ENCODE measurements around the gene ZNF230. TPM values are rescaled to one million over a fixed set of nuclear protein-coding genes. Genes with fewer than 3 reads are reported as not detected.

ZNF230 gene
- total RNA-seq, 2 donors from 2014 or later = 7.3 to 7.9 TPM

DNA sequence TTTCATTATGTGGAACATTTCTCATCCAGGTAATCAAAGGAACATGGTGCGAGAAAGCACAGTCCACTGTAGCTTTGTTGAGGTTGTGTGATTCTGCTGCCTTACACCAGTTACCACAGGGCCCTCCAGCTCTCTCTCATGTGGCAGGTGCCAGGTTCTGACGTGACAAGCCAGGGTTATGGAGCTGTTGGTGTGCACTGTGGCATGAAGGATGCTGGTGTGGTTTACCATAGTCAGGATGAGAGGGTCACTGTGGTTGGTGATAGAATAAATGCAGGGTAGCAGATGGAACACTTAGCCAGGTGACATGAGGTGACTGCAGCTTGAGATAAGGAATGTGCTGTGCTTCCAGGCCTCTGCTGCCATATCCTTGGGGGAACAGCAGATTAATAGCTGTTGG lies 56.5 kb downstream of the ZNF230 start:
- no peak overlapping the region for H3K4me3 ChIP-seq
- H3K27ac ChIP-seq = no peak overlapping the region
- no peak for ATAC-seq (ENCODE audit: insufficient number of reproducible peaks, low FRiP score, low read depth)
- peaks cover 3% of the 10 kb centered on the region for H3K9me3 ChIP-seq
- TF ChIP-seq, protein P1, sequence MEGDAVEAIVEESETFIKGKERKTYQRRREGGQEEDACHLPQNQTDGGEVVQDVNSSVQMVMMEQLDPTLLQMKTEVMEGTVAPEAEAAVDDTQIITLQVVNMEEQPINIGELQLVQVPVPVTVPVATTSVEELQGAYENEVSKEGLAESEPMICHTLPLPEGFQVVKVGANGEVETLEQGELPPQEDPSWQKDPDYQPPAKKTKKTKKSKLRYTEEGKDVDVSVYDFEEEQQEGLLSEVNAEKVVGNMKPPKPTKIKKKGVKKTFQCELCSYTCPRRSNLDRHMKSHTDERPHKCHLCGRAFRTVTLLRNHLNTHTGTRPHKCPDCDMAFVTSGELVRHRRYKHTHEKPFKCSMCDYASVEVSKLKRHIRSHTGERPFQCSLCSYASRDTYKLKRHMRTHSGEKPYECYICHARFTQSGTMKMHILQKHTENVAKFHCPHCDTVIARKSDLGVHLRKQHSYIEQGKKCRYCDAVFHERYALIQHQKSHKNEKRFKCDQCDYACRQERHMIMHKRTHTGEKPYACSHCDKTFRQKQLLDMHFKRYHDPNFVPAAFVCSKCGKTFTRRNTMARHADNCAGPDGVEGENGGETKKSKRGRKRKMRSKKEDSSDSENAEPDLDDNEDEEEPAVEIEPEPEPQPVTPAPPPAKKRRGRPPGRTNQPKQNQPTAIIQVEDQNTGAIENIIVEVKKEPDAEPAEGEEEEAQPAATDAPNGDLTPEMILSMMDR (IDR thresholded peaks at IDR 0.05) = no peak
- DNase-seq (ENCODE audit: low spot score) = no peak
- H3K36me3 ChIP-seq = peaks cover 70% of the 10 kb centered on the region
- H3K27me3 ChIP-seq (replicated peaks; ENCODE audit: insufficient read depth) = no peaks in the 10 kb centered on the region
- no peaks in the 10 kb centered on the region for H3K4me1 ChIP-seq (ENCODE audit: control insufficient read depth in 1 of 2, low read depth in 2 of 2)

DNA sequence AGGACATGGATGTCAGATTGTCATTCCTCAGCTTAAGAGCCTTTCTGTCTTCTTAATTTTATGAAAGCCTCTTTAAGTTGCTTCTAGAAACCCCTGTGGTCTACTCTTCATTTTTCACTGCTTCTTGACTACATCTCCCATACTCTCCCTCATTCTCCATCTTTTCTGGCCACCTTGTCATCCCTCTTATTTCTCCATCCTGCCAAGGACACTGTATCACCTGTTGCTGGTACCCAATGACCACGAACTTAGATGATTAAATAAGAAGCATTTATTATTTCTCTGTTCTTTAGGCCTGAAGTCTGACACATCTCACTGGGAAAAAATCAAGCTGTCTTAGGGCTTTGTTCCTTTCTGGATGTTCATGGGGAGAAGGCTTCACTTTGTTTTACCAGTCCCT lies 58.3 kb downstream of the ZNF230 start:
- ATAC-seq (ENCODE audit: insufficient number of reproducible peaks, low FRiP score, low read depth) (no peak), DNase-seq (ENCODE audit: low spot score) (no peak)
- Histone ChIP-seq H3K4me3 (no peak overlapping the region), H3K27me3 (replicated peaks; ENCODE audit: insufficient read depth) (no peaks in the 10 kb centered on the region), H3K4me1 (ENCODE audit: control insufficient read depth in 1 of 2, low read depth in 2 of 2) (no peaks in the 10 kb centered on the region), H3K36me3 (peaks cover 72% of the 10 kb centered on the region), H3K27ac (no peak overlapping the region), H3K9me3 (peaks cover 9% of the 10 kb centered on the region)
- TF ChIP-seq, protein P1 (IDR thresholded peaks at IDR 0.05) = no peak

Other genes starting within 250 kb of the ZNF230 start
- gene SMG9, start 248.0 kb upstream of the ZNF230 start, total RNA-seq = 10 to 100 TPM; 18.3 to 49.1 TPM
- 1 to 10 TPM; 2.8 to 3.5 TPM for gene KCNN4, start 222.0 kb upstream of the ZNF230 start, total RNA-seq
- gene LYPD5, start 200.5 kb upstream of the ZNF230 start, total RNA-seq = 1 to 10 TPM; 5.9 to 6.5 TPM
- 10 to 100 TPM in 1 of 2 donors, 1 to 10 TPM in 1; 8.1 to 15.3 TPM for gene ZNF283, start 175.6 kb upstream of the ZNF230 start, total RNA-seq
- 1 to 10 TPM in 1 of 2 donors, not detected in 1; 2.7 TPM for gene ZNF404, start 119.0 kb upstream of the ZNF230 start, total RNA-seq
- 10 to 100 TPM in 1 of 2 donors, 1 to 10 TPM in 1; 8.1 to 16.9 TPM for gene ZNF45, start 67.7 kb upstream of the ZNF230 start, total RNA-seq
- gene ZNF221, start 51.7 kb upstream of the ZNF230 start, total RNA-seq = 10 to 100 TPM in 1 of 2 donors, 1 to 10 TPM in 1; 5.8 to 11.9 TPM
- gene ZNF155, start 18.8 kb upstream of the ZNF230 start, total RNA-seq = 10 to 100 TPM in 1 of 2 donors, 1 to 10 TPM in 1; 2.0 to 15.2 TPM
- gene ZNF222, start 22.4 kb downstream of the ZNF230 start, total RNA-seq = 1 to 10 TPM; 1.8 to 4.7 TPM
- 1 to 10 TPM; 2.0 to 6.6 TPM for gene ZNF223, start 49.1 kb downstream of the ZNF230 start, total RNA-seq
- gene ZNF284, start 69.2 kb downstream of the ZNF230 start, total RNA-seq = 1 to 10 TPM; 2.0 to 2.1 TPM
- gene ZNF224, start 91.4 kb downstream of the ZNF230 start, total RNA-seq = 10 to 100 TPM; 33.7 to 34.9 TPM
- 1 to 10 TPM; 2.2 to 8.3 TPM for gene ZNF225, start 110.4 kb downstream of the ZNF230 start, total RNA-seq
- gene ZNF234, start 138.6 kb downstream of the ZNF230 start, total RNA-seq = 1 to 10 TPM; 6.4 to 8.7 TPM
- 10 to 100 TPM in 1 of 2 donors, 1 to 10 TPM in 1; 9.7 to 14.6 TPM for gene ZNF226, start 162.1 kb downstream of the ZNF230 start, total RNA-seq
- gene ZNF227, start 209.6 kb downstream of the ZNF230 start, total RNA-seq = 10 to 100 TPM; 13.9 to 17.8 TPM